ENCODE data around the gene PIWIL1.

The PIWIL1 gene

GRCh38 chr12:130375296-130376287 is 37.9 kb downstream of the PIWIL1 start:
- no peak for TF ChIP-seq CTCF (IDR thresholded peaks at IDR 0.05)

- TF ChIP-seq CTCF (IDR thresholded peaks at IDR 0.05) = no peak
Measured at GRCh38 chr12:130382818-130383217, 45.1 kb downstream of the PIWIL1 start.

GRCh38 chr12:130384234-130384633 is 46.5 kb downstream of the PIWIL1 start:
- TF ChIP-seq CTCF (IDR thresholded peaks at IDR 0.05) = no peak

GRCh38 chr12:130385193-130385592 is 47.5 kb downstream of the PIWIL1 start:
- TF ChIP-seq CTCF (IDR thresholded peaks at IDR 0.05) = no peak

GRCh38 chr12:130391186-130391585 is 53.5 kb downstream of the PIWIL1 start:
- no peak for TF ChIP-seq CTCF (IDR thresholded peaks at IDR 0.05)

GRCh38 chr12:130394906-130395305 is 57.2 kb downstream of the PIWIL1 start:
- no peak for TF ChIP-seq CTCF (IDR thresholded peaks at IDR 0.05)

- no peak for TF ChIP-seq CTCF (IDR thresholded peaks at IDR 0.05)
Measured at GRCh38 chr12:130396667-130397066, 59.0 kb downstream of the PIWIL1 start.
